Measurements from ENCODE around the gene FLNB. TPM values are rescaled to one million over a fixed set of nuclear protein-coding genes. Genes with fewer than 3 reads are reported as not detected.
A peak's percentile ranks its signal among the peaks of the same experiment; 100 is the strongest.

The FLNB gene
- total RNA-seq, 1 experiment from 2014 or later: 147 TPM

DNA sequence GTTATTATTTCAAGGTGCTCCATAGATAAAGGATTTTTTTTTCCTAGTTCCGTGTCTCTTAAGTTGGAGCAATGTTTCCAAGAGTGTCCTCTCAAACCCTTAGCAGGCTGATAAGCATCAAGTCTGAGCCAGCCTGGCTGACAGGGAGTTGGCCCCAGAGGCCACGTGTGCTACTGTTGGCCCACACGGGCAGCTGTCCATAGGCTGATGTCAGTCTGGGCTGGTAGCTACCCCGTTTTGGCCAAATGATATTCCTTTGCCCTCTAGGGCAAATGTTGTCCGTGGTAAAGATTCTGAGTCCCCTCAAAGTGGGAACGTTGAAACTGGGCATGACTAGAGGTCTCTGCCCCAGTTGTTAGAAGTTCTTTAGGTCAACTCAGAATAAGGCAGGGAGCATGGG lies 99.4 kb downstream of the FLNB start:
- no peaks in the 10 kb centered on the region for H3K9me3 Mint-ChIP-seq (ENCODE audit: low read depth, unreplicated experiment)

DNA sequence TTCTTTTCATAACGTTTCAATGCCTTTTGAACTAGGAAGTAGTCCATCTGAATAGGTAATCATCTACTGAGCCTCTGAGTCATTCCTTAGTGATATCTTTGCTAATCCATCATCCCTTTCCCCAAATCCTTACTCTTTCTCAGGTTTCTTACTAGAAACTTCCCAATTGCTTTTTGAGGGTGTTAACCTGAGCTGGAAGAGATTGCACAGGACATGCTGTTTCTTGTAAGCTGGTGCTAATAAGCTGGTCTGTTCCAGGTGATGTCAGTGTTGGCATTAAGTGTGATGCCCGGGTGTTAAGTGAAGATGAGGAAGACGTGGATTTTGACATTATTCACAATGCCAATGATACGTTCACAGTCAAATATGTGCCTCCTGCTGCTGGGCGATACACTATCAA lies 101.5 kb downstream of the FLNB start:
- Mint-ChIP-seq H3K27ac (ENCODE audit: unreplicated experiment) (no peak overlapping the region), H3K4me3 (ENCODE audit: low read depth, unreplicated experiment) (no peak overlapping the region), H3K36me3 (ENCODE audit: insufficient read depth, unreplicated experiment) (peaks cover 63% of the 10 kb centered on the region), H3K27me3 (ENCODE audit: unreplicated experiment) (no peaks in the 10 kb centered on the region), H3K4me1 (ENCODE audit: low read depth, unreplicated experiment) (peaks cover 34% of the 10 kb centered on the region), H3K9me3 (ENCODE audit: low read depth, unreplicated experiment) (no peaks in the 10 kb centered on the region)
- intact Hi-C loops (cut with micrococcal nuclease; ENCODE audit: unreplicated experiment): loop anchor here (5.0 kb wide), 1 partner anchor 97 kb away; no protein-coding TSS in a partner anchor
- BruUV-seq (replicated peaks): no TSS peak
- TF ChIP-seq, protein P1, sequence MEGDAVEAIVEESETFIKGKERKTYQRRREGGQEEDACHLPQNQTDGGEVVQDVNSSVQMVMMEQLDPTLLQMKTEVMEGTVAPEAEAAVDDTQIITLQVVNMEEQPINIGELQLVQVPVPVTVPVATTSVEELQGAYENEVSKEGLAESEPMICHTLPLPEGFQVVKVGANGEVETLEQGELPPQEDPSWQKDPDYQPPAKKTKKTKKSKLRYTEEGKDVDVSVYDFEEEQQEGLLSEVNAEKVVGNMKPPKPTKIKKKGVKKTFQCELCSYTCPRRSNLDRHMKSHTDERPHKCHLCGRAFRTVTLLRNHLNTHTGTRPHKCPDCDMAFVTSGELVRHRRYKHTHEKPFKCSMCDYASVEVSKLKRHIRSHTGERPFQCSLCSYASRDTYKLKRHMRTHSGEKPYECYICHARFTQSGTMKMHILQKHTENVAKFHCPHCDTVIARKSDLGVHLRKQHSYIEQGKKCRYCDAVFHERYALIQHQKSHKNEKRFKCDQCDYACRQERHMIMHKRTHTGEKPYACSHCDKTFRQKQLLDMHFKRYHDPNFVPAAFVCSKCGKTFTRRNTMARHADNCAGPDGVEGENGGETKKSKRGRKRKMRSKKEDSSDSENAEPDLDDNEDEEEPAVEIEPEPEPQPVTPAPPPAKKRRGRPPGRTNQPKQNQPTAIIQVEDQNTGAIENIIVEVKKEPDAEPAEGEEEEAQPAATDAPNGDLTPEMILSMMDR (IDR thresholded peaks at IDR 0.05; ENCODE audit: unreplicated experiment): no peak
- DNase-seq: no peak
- CTCF ChIA-PET: no interaction called here

More for the DNA sequence above, 99.4 kb downstream of the FLNB start:
- intact Hi-C loops (cut with micrococcal nuclease; ENCODE audit: unreplicated experiment): no loop called here
- CTCF ChIA-PET: no interaction called here
- no peak overlapping the region for H3K4me3 Mint-ChIP-seq (ENCODE audit: low read depth, unreplicated experiment)
- no TSS peak for BruUV-seq (replicated peaks)
- DNase-seq: no peak
- no peaks in the 10 kb centered on the region for H3K27me3 Mint-ChIP-seq (ENCODE audit: unreplicated experiment)
- H3K4me1 Mint-ChIP-seq (ENCODE audit: low read depth, unreplicated experiment): peaks cover 19% of the 10 kb centered on the region
- TF ChIP-seq, protein P1 (IDR thresholded peaks at IDR 0.05; ENCODE audit: unreplicated experiment): no peak
- peaks cover 53% of the 10 kb centered on the region for H3K36me3 Mint-ChIP-seq (ENCODE audit: insufficient read depth, unreplicated experiment)
- H3K27ac Mint-ChIP-seq (ENCODE audit: unreplicated experiment): no peak overlapping the region

DNA sequence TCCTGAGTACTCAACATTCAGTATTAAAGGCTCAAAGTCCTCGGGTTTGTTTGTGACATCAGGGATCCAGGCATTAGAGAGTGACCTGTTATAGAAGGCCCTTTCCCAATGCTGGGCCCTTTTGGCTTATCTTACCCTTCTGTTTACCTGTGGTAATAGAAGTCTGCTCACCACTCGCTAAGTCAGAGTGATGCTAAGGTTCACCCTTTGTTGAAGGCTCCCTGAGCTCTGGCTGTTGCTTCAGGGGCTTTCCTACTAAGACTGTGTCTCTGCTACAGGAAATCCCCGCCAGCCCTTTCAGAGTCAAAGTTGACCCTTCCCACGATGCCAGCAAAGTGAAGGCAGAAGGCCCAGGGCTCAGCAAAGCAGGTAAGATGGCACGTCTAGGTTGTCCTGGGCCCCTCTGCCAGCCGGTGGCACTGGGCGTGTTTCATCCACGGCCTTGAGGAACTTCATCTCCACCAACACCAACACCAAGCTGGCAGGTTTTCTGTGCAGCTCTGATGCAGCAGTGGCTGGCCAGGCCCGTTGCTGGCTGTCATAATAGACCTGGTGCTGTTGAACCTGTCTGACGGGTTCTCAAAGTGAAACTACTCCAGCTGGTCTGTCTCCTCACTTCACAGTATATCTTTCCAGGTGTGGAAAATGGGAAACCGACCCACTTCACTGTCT lies 103.4 kb downstream of the FLNB start:
- CTCF ChIA-PET: interaction anchor here (0.5 to 1.6 kb wide), 6 partner anchors 52 to 1409 kb away, joined by 3 to 7 read pairs (median 3); no protein-coding TSS in a partner anchor
- Mint-ChIP-seq H3K9me3 (ENCODE audit: low read depth, unreplicated experiment) (no peaks in the 10 kb centered on the region), H3K4me1 (ENCODE audit: low read depth, unreplicated experiment) (peaks cover 45% of the 10 kb centered on the region), H3K27ac (ENCODE audit: unreplicated experiment) (peak overlapping the region; percentile 69), H3K27me3 (ENCODE audit: unreplicated experiment) (no peaks in the 10 kb centered on the region), H3K36me3 (ENCODE audit: insufficient read depth, unreplicated experiment) (peaks cover 66% of the 10 kb centered on the region), H3K4me3 (ENCODE audit: low read depth, unreplicated experiment) (peak overlapping the region; percentile 24)
- no TSS peak for BruUV-seq (replicated peaks)
- intact Hi-C loops (cut with micrococcal nuclease; ENCODE audit: unreplicated experiment): loop anchor here (5.0 kb wide), 1 partner anchor 99 kb away; no protein-coding TSS in a partner anchor
- TF ChIP-seq, protein P1 (IDR thresholded peaks at IDR 0.05; ENCODE audit: unreplicated experiment): no peak
- peak; percentile 83 for DNase-seq

DNA sequence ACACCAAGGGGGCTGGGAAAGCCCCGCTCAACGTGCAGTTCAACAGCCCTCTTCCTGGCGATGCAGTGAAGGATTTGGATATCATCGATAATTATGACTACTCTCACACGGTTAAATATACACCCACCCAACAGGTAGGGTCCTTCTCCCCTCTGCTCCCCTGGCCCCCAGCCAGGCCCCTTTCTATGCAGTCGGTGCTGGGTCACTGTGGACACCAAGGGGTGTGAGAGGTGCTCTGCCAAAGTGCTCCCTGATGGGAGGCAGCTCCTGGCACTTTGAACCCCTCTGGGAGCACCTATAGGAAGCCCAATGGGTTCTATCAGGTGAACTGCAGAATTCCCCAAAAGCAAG lies 103.9 kb downstream of the FLNB start:
- H3K9me3 Mint-ChIP-seq (ENCODE audit: low read depth, unreplicated experiment): no peaks in the 10 kb centered on the region
- H3K36me3 Mint-ChIP-seq (ENCODE audit: insufficient read depth, unreplicated experiment): peaks cover 68% of the 10 kb centered on the region
- BruUV-seq (replicated peaks): no TSS peak
- DNase-seq: no peak
- H3K4me1 Mint-ChIP-seq (ENCODE audit: low read depth, unreplicated experiment): peaks cover 51% of the 10 kb centered on the region
- peak overlapping the region; percentile 24 for H3K4me3 Mint-ChIP-seq (ENCODE audit: low read depth, unreplicated experiment)
- intact Hi-C loops (cut with micrococcal nuclease; ENCODE audit: unreplicated experiment): loop anchor here (5.0 kb wide), 1 partner anchor 100 kb away; no protein-coding TSS in a partner anchor
- H3K27ac Mint-ChIP-seq (ENCODE audit: unreplicated experiment): peak overlapping the region; percentile 69
- H3K27me3 Mint-ChIP-seq (ENCODE audit: unreplicated experiment): no peaks in the 10 kb centered on the region
- TF ChIP-seq, protein P1 (IDR thresholded peaks at IDR 0.05; ENCODE audit: unreplicated experiment): no peak
- CTCF ChIA-PET: interaction anchor here (0.9 to 1.2 kb wide), 4 partner anchors 52 to 101 kb away, joined by 3 to 7 read pairs (median 3); no protein-coding TSS in a partner anchor

Data from Calu3 (cell line).